IPS DF 4.7 (cell line): ENCODE data around the gene ANTXR1.

Experiments
- DNase-seq: peaks from one replicate; pipeline ENCODE4 v3.0.0-alpha.2; 2013; ENCODE audit warnings: low spot score; ENCODE audit errors: extremely low read depth

The ANTXR1 gene

GRCh38 chr2:69070969-69071368 is 58.0 kb downstream of the ANTXR1 start:
- DNase-seq, result no peak

- no peak for DNase-seq
These were observed 61.1 kb downstream of the ANTXR1 start for GRCh38 chr2:69073928-69074570.

DNA sequence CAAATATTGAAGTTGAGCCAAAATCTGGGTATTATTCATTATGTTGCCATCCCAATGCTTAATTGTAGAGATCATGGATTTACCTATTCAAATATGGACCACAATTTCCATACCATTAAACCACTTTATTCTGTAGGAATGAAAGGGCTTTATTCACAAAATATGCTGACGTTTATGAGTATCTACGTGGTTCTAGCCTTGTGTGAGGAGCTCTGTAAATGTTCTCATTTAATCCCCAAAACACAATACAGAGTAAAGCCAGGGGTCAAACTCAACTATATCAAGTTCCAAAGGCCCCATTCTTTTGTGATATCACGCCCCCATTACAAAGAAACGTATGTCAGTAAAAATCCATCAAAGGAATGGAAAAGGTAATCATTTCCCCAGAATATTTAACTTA is 61.9 kb downstream of the ANTXR1 start:
- no peak for DNase-seq

DNA sequence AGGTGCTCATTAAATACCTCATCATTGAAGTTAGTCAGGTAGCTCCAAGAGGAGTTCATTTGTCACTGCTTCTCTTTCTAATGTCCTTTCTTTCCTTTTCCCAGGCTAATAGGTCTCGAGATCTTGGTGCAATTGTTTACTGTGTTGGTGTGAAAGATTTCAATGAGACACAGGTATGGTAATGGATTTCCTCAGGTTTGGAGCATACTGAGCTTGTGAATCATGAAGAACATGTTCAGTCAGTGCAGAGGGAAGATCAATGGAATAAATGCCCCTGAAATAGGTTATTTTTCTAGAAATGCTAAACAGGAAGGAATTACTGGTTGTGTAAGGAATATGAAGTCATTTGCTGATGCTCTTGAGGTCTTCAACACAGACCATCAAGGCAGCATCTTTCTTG is 62.5 kb downstream of the ANTXR1 start:
- no peak for DNase-seq

DNA sequence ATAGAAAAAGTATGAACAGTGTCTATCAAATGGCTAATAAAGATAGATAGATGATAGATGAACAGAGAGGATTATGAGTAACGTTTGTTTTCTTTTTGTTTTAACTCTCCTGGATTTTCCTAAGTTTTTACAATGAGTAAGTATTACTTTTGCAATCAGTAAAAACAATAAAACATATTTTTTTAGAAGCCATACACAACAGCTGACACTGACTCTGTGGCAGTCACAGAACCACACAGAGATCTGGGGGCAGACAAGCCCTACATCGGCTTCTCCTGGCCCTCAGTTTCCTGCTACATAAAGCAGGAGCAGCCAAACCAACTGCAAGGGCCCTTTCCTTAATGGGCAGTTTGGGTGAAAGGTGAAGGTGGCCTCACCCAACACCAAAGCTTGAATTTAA is 63.6 kb downstream of the ANTXR1 start:
- no peak for DNase-seq

GRCh38 chr2:69077252-69077950 is 64.4 kb downstream of the ANTXR1 start:
- no peak for DNase-seq

DNA sequence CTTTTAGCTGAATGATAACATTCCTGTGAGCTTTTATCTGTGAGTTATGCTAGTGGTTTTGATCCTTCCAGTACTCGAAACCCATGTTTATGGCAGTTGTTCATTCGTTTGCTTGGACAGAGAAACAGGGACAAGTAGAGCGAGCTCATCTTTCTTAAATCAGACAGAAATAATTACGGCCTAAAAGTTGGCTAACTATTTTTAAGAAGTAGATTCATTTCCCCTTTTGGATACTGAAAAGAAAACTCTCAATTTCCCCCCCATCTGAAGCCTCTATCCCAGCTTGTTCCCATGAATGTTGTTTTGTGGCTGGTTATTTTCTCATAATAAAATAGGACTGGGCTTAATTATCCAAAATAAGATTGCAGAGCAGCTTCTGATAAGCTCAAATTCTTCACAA is 67.1 kb downstream of the ANTXR1 start:
- DNase-seq, result no peak

- DNase-seq, result no peak
These were observed 68.1 kb downstream of the ANTXR1 start for GRCh38 chr2:69081001-69081580.

DNA sequence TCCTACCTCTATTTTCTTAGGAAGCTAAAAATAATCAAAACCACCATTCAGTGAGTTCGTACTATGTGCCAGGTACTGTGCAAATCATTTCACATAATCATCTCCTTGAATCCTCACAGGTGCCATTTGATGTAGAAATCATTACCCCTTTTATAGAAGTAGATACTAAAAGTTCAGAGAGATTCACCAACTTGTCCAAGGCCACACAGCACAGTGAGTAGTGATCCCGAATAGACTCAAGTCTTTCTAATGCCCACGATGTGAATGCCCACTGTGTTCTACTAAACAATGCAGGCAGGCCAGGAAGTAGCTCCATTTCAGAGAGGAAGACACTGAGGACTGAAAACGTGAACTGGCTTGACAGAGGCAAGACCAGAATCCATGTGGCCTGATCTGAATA is 68.8 kb downstream of the ANTXR1 start:
- no peak for DNase-seq

GRCh38 chr2:69082430-69082997 is 69.5 kb downstream of the ANTXR1 start:
- no peak for DNase-seq

GRCh38 chr2:69083235-69083748 is 70.3 kb downstream of the ANTXR1 start:
- DNase-seq, result no peak

DNA sequence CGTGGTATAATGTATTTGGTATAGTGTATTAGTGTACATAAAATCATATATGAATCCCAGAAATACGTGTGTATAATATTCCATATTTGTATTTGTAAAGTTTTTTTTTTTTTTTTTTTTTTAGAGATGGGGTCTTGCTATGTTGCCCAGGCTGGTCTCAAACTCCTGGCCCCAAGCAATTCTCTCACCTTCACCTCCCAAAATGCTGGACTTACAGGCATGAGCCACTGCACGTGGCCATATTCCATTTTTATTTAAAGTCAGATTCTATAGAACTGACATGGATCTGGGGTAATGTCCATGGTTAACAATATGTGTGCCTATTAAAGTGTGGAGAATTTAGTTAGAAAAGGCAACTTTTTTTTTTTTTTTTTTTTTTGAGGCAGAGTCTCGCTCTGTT is 71.5 kb downstream of the ANTXR1 start:
- no peak for DNase-seq

DNA sequence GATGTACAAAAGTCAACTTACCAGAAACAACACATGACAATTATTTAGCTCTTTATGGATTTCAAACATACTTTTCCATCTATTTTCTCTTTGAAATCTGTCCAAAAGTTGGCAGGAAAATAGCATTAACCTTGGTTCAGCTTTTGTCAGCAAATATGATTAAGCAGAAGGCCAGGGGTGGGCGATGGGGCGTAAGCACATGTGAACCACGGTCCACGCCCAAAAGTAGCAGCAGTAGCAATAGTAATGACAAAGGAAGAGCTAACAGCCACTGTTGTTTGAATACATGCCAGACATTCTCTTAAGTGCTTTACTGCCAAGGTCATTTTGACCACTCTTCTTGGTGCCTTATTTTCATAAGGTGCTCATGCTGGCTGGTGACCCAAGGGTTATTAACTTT is 73.5 kb downstream of the ANTXR1 start:
- no peak for DNase-seq

- DNase-seq, result no peak
These were observed 74.4 kb downstream of the ANTXR1 start for GRCh38 chr2:69087211-69087911.

GRCh38 chr2:69087912-69088240 is 74.9 kb downstream of the ANTXR1 start:
- DNase-seq, result no peak

- DNase-seq, result no peak
These were observed 75.5 kb downstream of the ANTXR1 start for GRCh38 chr2:69088466-69088865.

GRCh38 chr2:69089266-69089665 is 76.3 kb downstream of the ANTXR1 start:
- DNase-seq, result no peak

DNA sequence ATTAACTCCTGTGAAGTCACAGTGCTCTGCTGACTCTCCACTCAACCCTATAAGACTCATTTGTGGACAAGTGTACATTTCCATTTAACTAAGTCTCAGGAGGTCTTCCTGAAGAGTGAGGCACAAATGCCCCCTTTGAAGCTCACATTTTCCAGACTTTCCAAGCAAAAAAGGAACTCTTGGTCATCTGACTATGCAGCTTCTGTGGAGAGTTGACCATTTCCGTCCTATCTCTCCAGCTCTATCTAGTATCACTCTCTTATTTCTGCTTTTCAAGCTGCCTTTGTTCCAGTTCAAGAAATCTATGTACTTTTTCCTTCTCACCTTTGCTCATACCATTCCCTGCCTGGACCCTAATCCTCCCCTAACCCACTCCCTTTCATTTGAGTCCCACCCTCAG is 77.0 kb downstream of the ANTXR1 start:
- DNase-seq, result no peak

GRCh38 chr2:69090820-69091219 is 77.8 kb downstream of the ANTXR1 start:
- DNase-seq, result no peak

DNA sequence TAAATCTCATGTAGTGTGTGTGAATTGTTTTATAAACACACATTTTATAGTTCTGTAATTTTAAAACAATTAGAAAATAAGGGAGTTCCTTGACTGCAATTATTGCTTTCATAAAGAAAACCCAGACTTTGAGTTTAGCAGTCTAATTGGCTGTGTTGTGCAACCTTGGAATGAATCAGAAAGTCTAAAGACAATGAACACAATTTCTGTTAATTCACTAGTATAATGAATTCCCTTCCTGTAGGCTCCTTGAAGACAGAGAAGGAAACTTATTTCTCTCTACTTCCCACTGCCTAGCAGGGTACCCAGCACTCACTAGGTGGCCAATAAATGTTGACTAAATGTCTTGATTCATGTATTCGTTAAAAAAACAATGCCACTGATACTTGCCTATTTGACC is 79.9 kb downstream of the ANTXR1 start:
- no peak for DNase-seq

- no peak for DNase-seq
These were observed 82.3 kb downstream of the ANTXR1 start for GRCh38 chr2:69095305-69095704.
